Measurements from ENCODE around the gene FAM81B. TPM values are rescaled to one million over a fixed set of nuclear protein-coding genes. Genes with fewer than 3 reads are reported as not detected.

The FAM81B gene
- polyA plus RNA-seq, 2 of the 4 experiments (the other 2 are of a cell fraction), result 0.05 TPM; not detected in 1

DNA sequence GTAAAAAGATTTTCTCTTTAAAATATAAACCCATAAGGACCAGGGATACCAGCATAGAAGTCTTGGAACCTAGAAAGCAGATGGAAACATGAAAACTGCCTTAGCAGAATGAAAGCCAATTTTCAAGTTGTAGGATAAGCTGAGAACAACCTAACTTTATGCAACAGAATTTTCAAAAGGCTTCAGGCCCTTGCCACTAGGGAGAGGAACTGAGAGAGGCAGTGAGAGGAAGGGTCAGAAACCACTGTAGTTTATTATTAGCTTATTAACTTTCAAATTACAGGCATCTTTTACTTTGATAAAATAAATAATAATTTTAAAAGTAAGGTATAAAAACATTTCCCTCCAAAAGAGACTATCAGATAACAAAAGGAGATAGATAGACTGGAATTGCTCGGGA is 33.4 kb downstream of the FAM81B start (continued):
- TF ChIP-seq, protein P1, sequence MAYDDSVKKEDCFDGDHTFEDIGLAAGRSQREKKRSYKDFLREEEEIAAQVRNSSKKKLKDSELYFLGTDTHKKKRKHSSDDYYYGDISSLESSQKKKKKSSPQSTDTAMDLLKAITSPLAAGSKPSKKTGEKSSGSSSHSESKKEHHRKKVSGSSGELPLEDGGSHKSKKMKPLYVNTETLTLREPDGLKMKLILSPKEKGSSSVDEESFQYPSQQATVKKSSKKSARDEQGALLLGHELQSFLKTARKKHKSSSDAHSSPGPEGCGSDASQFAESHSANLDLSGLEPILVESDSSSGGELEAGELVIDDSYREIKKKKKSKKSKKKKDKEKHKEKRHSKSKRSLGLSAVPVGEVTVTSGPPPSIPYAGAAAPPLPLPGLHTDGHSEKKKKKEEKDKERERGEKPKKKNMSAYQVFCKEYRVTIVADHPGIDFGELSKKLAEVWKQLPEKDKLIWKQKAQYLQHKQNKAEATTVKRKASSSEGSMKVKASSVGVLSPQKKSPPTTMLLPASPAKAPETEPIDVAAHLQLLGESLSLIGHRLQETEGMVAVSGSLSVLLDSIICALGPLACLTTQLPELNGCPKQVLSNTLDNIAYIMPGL (CRISPR knock-in tag; IDR thresholded peaks at IDR 0.05; ENCODE audit: borderline replicate concordance), result no peak
- TF ChIP-seq GATA3 (IDR thresholded peaks at IDR 0.05; ENCODE audit: borderline replicate concordance), result no peak

DNA sequence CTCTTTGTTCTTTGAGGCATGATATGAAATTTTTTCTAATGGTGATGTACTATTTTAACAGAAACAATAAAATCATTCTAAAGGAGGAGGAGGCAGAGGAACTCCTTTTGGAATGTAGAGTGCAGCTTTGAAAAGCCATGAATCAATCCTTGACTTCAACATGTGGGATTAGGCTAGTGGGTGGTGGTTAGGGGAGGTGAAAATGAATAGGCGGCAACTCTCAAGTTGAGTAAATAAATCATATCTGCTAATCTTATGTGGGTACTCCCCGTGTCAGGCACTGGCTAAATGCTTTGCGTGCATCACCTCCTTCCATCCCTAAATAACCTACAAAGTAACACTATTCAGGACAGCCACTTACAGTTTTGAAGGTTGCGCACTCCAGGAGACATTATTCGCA is 35.1 kb downstream of the FAM81B start:
- Histone ChIP-seq H3K4me2 (no peak overlapping the region), H3K9me3 (no peaks in the 10 kb centered on the region), H3K4me1 (no peaks in the 10 kb centered on the region), H3K4me3 (no peak overlapping the region), H3K27ac (no peak overlapping the region)
- WGBS (ENCODE audit: missing lambda C conversion rate), result 36% methylated on average over 5 of the region's 5 CpGs
- TF ChIP-seq GATA3 (IDR thresholded peaks at IDR 0.05; ENCODE audit: borderline replicate concordance), result no peak
- ChIA-PET POLR2A (no interaction called here), CTCF (no interaction called here)
- ATAC-seq (no peak), FAIRE-seq (no peak), DNase-seq (ENCODE audit: low read depth in 1 of 2, low spot score in 1 of 2) (no peak)

DNA sequence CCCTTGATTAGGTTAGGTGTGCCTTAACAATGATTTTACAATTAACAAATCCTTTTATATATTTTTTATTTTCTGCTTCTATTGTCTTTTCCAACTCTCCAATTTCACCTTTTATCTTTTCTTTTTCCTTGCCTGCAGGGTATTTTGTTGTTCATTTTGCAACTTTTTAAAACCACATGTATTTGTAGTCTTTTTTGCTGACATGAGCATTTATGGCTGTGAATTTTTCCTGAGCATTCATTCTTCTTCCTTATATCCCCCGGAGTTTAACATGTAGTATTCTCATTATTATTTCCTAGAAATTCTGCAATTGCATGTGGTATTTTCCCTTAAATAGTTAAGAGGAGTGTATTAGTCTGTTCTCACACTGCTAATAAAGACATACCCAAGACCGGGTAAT is 41.6 kb downstream of the FAM81B start:
- no peak for ATAC-seq
- Histone ChIP-seq H3K4me1 (no peaks in the 10 kb centered on the region), H3K9me3 (no peaks in the 10 kb centered on the region), H3K4me2 (no peak overlapping the region), H3K4me3 (no peak overlapping the region), H3K27ac (no peak overlapping the region)
- DNase-seq (ENCODE audit: low read depth in 1 of 2, low spot score in 1 of 2), result no peak
- POLR2A ChIA-PET, result no interaction called here
- TF ChIP-seq CHD4 (IDR thresholded peaks at IDR 0.05; ENCODE audit: borderline replicate concordance) (no peak), MAFK (IDR thresholded peaks at IDR 0.05; ENCODE audit: partially characterized antibody) (peak; percentile 92)
- 44% methylated on average over 2 of the region's 2 CpGs for WGBS (ENCODE audit: missing lambda C conversion rate)
- CTCF ChIA-PET, result no interaction called here
- no peak for FAIRE-seq

DNA sequence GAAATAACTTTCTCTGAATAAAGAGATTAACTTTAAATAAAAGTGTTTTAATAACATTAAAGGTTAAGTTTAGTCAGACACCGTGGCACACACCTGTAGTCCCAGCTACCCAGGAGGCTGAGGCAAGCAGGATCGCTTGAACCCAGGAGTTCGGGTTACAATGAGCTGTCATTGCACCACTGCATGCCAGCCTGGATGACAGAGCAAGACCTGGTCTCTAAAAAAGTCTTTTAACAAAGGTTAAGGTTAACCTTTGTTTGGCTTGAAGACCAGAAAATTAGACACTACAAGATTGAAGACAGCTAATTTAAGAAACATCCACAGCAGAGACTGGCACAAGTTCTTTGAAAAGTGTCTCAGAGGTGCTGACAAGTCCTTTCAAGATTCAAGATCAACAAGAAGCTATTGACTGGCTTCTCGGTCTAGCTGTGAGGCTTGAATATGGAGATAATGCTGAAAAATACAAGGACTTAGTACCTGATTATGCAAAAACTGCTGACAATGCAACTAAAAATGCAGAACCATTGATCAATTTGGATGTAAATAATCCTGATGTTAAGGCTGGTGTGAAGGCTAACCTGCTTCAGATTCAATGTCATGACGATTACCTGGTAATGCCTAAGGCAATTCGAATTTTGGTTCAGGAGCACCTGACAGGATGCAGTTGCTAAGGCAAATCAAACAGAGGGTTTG is 48.8 kb downstream of the FAM81B start:
- peak; percentile 65 for FAIRE-seq
- 27% methylated on average over 6 of the region's 6 CpGs for WGBS (ENCODE audit: missing lambda C conversion rate)
- CTCF ChIA-PET, result no interaction called here
- Histone ChIP-seq H3K9me3 (no peaks in the 10 kb centered on the region), H3K4me3 (no peak overlapping the region), H3K4me1 (no peaks in the 10 kb centered on the region), H3K27ac (no peak overlapping the region), H3K4me2 (no peak overlapping the region)
- TF ChIP-seq CEBPB (IDR thresholded peaks at IDR 0.05) (no peak), MAFK (IDR thresholded peaks at IDR 0.05; ENCODE audit: partially characterized antibody) (peak; percentile 98)
- no peak for ATAC-seq
- DNase-seq (ENCODE audit: low read depth in 1 of 2, low spot score in 1 of 2), result no peak
- POLR2A ChIA-PET, result no interaction called here

DNA sequence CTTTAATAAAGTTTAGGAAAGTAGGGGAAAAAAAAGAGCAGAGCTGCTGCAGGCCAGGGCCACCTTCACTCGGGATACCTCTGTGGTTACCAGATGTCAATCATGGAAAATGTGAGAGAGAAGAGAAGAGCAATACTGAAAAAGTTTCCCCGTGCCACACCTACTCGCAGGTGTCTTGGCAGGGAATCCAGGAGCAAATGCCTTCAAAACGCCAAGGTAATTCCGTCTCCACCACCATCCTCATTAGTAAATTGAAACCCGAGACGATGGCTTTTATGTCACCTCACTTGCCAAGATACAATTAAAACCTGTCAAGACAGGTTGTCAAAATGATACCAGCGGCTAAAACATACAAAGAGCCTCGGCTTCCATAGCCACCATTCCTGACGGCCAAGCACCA is 49.7 kb downstream of the FAM81B start:
- POLR2A ChIA-PET, result no interaction called here
- no peak overlapping the region for H3K4me2 ChIP-seq
- no peak for FAIRE-seq
- ATAC-seq, result no peak
- CTCF ChIA-PET, result no interaction called here
- no peaks in the 10 kb centered on the region for H3K4me1 ChIP-seq
- H3K27ac ChIP-seq, result no peak overlapping the region
- no peaks in the 10 kb centered on the region for H3K9me3 ChIP-seq
- no peak for DNase-seq (ENCODE audit: low read depth in 1 of 2, low spot score in 1 of 2)
- TF ChIP-seq, protein P2, sequence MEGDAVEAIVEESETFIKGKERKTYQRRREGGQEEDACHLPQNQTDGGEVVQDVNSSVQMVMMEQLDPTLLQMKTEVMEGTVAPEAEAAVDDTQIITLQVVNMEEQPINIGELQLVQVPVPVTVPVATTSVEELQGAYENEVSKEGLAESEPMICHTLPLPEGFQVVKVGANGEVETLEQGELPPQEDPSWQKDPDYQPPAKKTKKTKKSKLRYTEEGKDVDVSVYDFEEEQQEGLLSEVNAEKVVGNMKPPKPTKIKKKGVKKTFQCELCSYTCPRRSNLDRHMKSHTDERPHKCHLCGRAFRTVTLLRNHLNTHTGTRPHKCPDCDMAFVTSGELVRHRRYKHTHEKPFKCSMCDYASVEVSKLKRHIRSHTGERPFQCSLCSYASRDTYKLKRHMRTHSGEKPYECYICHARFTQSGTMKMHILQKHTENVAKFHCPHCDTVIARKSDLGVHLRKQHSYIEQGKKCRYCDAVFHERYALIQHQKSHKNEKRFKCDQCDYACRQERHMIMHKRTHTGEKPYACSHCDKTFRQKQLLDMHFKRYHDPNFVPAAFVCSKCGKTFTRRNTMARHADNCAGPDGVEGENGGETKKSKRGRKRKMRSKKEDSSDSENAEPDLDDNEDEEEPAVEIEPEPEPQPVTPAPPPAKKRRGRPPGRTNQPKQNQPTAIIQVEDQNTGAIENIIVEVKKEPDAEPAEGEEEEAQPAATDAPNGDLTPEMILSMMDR (IDR thresholded peaks at IDR 0.05), result no peak
- TF ChIP-seq TFCP2L1 (CRISPR knock-in tag; IDR thresholded peaks at IDR 0.05) (no peak), ESRRA (IDR thresholded peaks at IDR 0.05; ENCODE audit: borderline replicate concordance, low read length) (no peak), HOXA7 (CRISPR knock-in tag; IDR thresholded peaks at IDR 0.05) (no peak), CHD2 (IDR thresholded peaks at IDR 0.05; ENCODE audit: low read length, partially characterized antibody) (no peak), RNF2 (IDR thresholded peaks at IDR 0.05; ENCODE audit: borderline replicate concordance, low read depth) (no peak), SREBF2 (IDR thresholded peaks at IDR 0.05) (no peak)
- TF ChIP-seq, protein P3, sequence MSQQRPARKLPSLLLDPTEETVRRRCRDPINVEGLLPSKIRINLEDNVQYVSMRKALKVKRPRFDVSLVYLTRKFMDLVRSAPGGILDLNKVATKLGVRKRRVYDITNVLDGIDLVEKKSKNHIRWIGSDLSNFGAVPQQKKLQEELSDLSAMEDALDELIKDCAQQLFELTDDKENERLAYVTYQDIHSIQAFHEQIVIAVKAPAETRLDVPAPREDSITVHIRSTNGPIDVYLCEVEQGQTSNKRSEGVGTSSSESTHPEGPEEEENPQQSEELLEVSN (IDR thresholded peaks at IDR 0.05; ENCODE audit: borderline replicate concordance, low read depth), result no peak
- WGBS (ENCODE audit: missing lambda C conversion rate), result 48% methylated on average over 10 of the region's 10 CpGs
- H3K4me3 ChIP-seq, result no peak overlapping the region
